Measurements from ENCODE around the gene KCTD10. TPM values are rescaled to one million over a fixed set of nuclear protein-coding genes. Genes with fewer than 3 reads are reported as not detected.

KCTD10 gene
- polyA plus RNA-seq, 3 donors from 2014 or later = 59.7 to 204 (median 127) TPM

- Mint-ChIP-seq H3K27me3 (ENCODE audit: low read depth in 3 of 3) (peaks cover 3 to 5% (median 4%) of the 10 kb centered on the region in 3 donors), H3K4me3 (peak overlapping the region; percentile 40 to 85 (median 69)), H3K9me3 (no peaks in the 10 kb centered on the region), H3K36me3 (peaks cover 15 to 30% (median 20%) of the 10 kb centered on the region in 3 donors), H3K4me1 (peaks cover 99 to 100% of the 10 kb centered on the region in 2 donors), H3K27ac (peak overlapping the region; percentile 85 to 99 (median 96))
- DNase-seq = no peak
Measured at GRCh38 chr12:109461846-109462756, 15.0 kb downstream of the KCTD10 start.

GRCh38 chr12:109461049-109461845, 15.9 kb downstream of the KCTD10 start:
- peak; percentile 45 to 59 (median 56) for DNase-seq
- Mint-ChIP-seq H3K27me3 (ENCODE audit: low read depth in 3 of 3) (peaks cover 3 to 5% (median 4%) of the 10 kb centered on the region in 3 donors), H3K4me3 (peak overlapping the region; percentile 57 to 85 (median 78)), H3K36me3 (peaks cover 23 to 39% (median 26%) of the 10 kb centered on the region in 3 donors), H3K4me1 (peaks cover 100% of the 10 kb centered on the region in 2 donors), H3K9me3 (no peaks in the 10 kb centered on the region), H3K27ac (peak overlapping the region; percentile 85 to 99 (median 96))

- Mint-ChIP-seq H3K27me3 (ENCODE audit: low read depth in 3 of 3) (peaks cover 3 to 5% (median 4%) of the 10 kb centered on the region in 3 donors), H3K36me3 (peaks cover 29 to 44% (median 34%) of the 10 kb centered on the region in 3 donors), H3K27ac (peak overlapping the region; percentile 85 to 99 (median 96)), H3K4me1 (peaks cover 100% of the 10 kb centered on the region in 2 donors), H3K4me3 (peak overlapping the region; percentile 57 to 85 (median 78)), H3K9me3 (no peaks in the 10 kb centered on the region)
- DNase-seq = no peak
Measured at GRCh38 chr12:109460538-109460937, 16.6 kb downstream of the KCTD10 start.

- DNase-seq = no peak
- Mint-ChIP-seq H3K27ac (peak overlapping the region; percentile 85 to 98 (median 96)), H3K36me3 (peaks cover 24 to 47% (median 42%) of the 10 kb centered on the region in 3 donors), H3K27me3 (ENCODE audit: low read depth in 3 of 3) (peaks cover 3 to 5% (median 4%) of the 10 kb centered on the region in 3 donors), H3K4me3 (peak overlapping the region; percentile 62 to 85 (median 80)), H3K9me3 (no peaks in the 10 kb centered on the region), H3K4me1 (peaks cover 93 to 99% of the 10 kb centered on the region in 2 donors)
Measured at GRCh38 chr12:109459247-109459646, 17.9 kb downstream of the KCTD10 start.

- no peak for DNase-seq
Measured at GRCh38 chr12:109458771-109459208, 18.3 kb downstream of the KCTD10 start.

GRCh38 chr12:109458086-109458485, 19.0 kb downstream of the KCTD10 start:
- H3K9me3 Mint-ChIP-seq = no peaks in the 10 kb centered on the region
- peaks cover 93 to 99% of the 10 kb centered on the region in 2 donors for H3K4me1 Mint-ChIP-seq
- H3K4me3 Mint-ChIP-seq = peak overlapping the region; percentile 67 to 85 (median 80)
- peaks cover 30 to 57% (median 51%) of the 10 kb centered on the region in 3 donors for H3K36me3 Mint-ChIP-seq
- H3K27me3 Mint-ChIP-seq (ENCODE audit: low read depth in 3 of 3) = peaks cover 3 to 5% (median 4%) of the 10 kb centered on the region in 3 donors
- H3K27ac Mint-ChIP-seq = peak overlapping the region; percentile 85 to 98 (median 96)
- no peak for DNase-seq

More at GRCh38 chr12:109458771-109459208, 18.3 kb downstream of the KCTD10 start:
- H3K36me3 Mint-ChIP-seq = peaks cover 28 to 52% (median 46%) of the 10 kb centered on the region in 3 donors
- peaks cover 3 to 5% (median 4%) of the 10 kb centered on the region in 3 donors for H3K27me3 Mint-ChIP-seq (ENCODE audit: low read depth in 3 of 3)
- H3K9me3 Mint-ChIP-seq = no peaks in the 10 kb centered on the region
- peak overlapping the region; percentile 85 to 98 (median 96) for H3K27ac Mint-ChIP-seq
- H3K4me3 Mint-ChIP-seq = peak overlapping the region; percentile 62 to 85 (median 80)
- peaks cover 93 to 99% of the 10 kb centered on the region in 2 donors for H3K4me1 Mint-ChIP-seq

GRCh38 chr12:109455706-109456105, 21.4 kb downstream of the KCTD10 start:
- Mint-ChIP-seq H3K9me3 (no peaks in the 10 kb centered on the region), H3K27ac (peak overlapping the region in 4 of 6 donors; percentile 7 to 98 (median 28))

GRCh38 chr12:109452489-109452888, 24.6 kb downstream of the KCTD10 start:
- Mint-ChIP-seq H3K4me3 (peak overlapping the region; percentile 67 to 89 (median 73)), H3K4me1 (peaks cover 91 to 99% of the 10 kb centered on the region in 2 donors), H3K36me3 (peaks cover 29 to 56% (median 46%) of the 10 kb centered on the region in 3 donors), H3K27ac (peak overlapping the region; percentile 82 to 99 (median 95)), H3K27me3 (ENCODE audit: low read depth in 3 of 3) (peaks cover 0 to 10% (median 0%) of the 10 kb centered on the region in 3 donors), H3K9me3 (no peaks in the 10 kb centered on the region)
- DNase-seq = no peak

More at GRCh38 chr12:109455706-109456105, 21.4 kb downstream of the KCTD10 start:
- no peak for DNase-seq
- H3K36me3 Mint-ChIP-seq = peaks cover 35 to 63% (median 54%) of the 10 kb centered on the region in 3 donors
- H3K27me3 Mint-ChIP-seq (ENCODE audit: low read depth in 3 of 3) = peaks cover 2 to 3% (median 3%) of the 10 kb centered on the region in 3 donors
- H3K4me3 Mint-ChIP-seq = peak overlapping the region in 1 of 5 donors; percentile 17
- H3K4me1 Mint-ChIP-seq = peaks cover 93 to 99% of the 10 kb centered on the region in 2 donors

GRCh38 chr12:109451400-109451799, 25.7 kb downstream of the KCTD10 start:
- Mint-ChIP-seq H3K4me3 (peak overlapping the region; percentile 68 to 89 (median 79)), H3K4me1 (peaks cover 91 to 99% of the 10 kb centered on the region in 2 donors), H3K27ac (peak overlapping the region; percentile 82 to 99 (median 95)), H3K36me3 (peaks cover 21 to 54% (median 36%) of the 10 kb centered on the region in 3 donors), H3K27me3 (ENCODE audit: low read depth in 3 of 3) (peaks cover 0 to 10% (median 2%) of the 10 kb centered on the region in 3 donors), H3K9me3 (no peaks in the 10 kb centered on the region)
- DNase-seq = no peak

- Mint-ChIP-seq H3K9me3 (no peaks in the 10 kb centered on the region), H3K27ac (peak overlapping the region; percentile 82 to 99 (median 95)), H3K36me3 (peaks cover 17 to 50% (median 33%) of the 10 kb centered on the region in 3 donors), H3K27me3 (ENCODE audit: low read depth in 3 of 3) (peaks cover 0 to 10% (median 2%) of the 10 kb centered on the region in 3 donors), H3K4me3 (peak overlapping the region; percentile 68 to 89 (median 79)), H3K4me1 (peaks cover 91 to 99% of the 10 kb centered on the region in 2 donors)
- peak; percentile 75 to 80 (median 79) for DNase-seq
Measured at GRCh38 chr12:109450980-109451379, 26.1 kb downstream of the KCTD10 start.

- peak overlapping the region; percentile 68 to 89 (median 79) for H3K4me3 Mint-ChIP-seq
- peaks cover 0 to 10% (median 2%) of the 10 kb centered on the region in 3 donors for H3K27me3 Mint-ChIP-seq (ENCODE audit: low read depth in 3 of 3)
- peaks cover 16 to 49% (median 25%) of the 10 kb centered on the region in 3 donors for H3K36me3 Mint-ChIP-seq
- H3K4me1 Mint-ChIP-seq = peaks cover 93 to 100% of the 10 kb centered on the region in 2 donors
- peak in 2 of 3 donors; percentile 31 to 35 for DNase-seq
- H3K9me3 Mint-ChIP-seq = no peaks in the 10 kb centered on the region
- peak overlapping the region; percentile 82 to 99 (median 95) for H3K27ac Mint-ChIP-seq
Measured at GRCh38 chr12:109449845-109450532, 27.1 kb downstream of the KCTD10 start.

GRCh38 chr12:109448707-109449390, 28.3 kb downstream of the KCTD10 start:
- DNase-seq = no peak
- Mint-ChIP-seq H3K4me1 (peaks cover 98 to 100% of the 10 kb centered on the region in 2 donors), H3K9me3 (no peaks in the 10 kb centered on the region), H3K27ac (peak overlapping the region; percentile 73 to 99 (median 93)), H3K36me3 (peaks cover 16 to 51% (median 25%) of the 10 kb centered on the region in 3 donors), H3K4me3 (peak overlapping the region in 4 of 5 donors; percentile 25 to 61 (median 45)), H3K27me3 (ENCODE audit: low read depth in 3 of 3) (peaks cover 0 to 10% (median 2%) of the 10 kb centered on the region in 3 donors)
